IMR-90 (cell line): ENCODE results near the gene ARHGDIA. TPM values are rescaled to one million over a fixed set of nuclear protein-coding genes. Genes with fewer than 3 reads are reported as not detected.

Experiments
- FOS ChIP-seq: fragments of 150-350 bp; IDR thresholded peaks from 2 replicates; pipeline ENCODE4 v1.6.1; 2016; ENCODE audit warnings: low read depth, low read length
- NFE2L2 ChIP-seq: fragments of 150-350 bp; IDR thresholded peaks from 2 replicates; pipeline ENCODE4 v1.6.1; 2016; ENCODE audit warnings: low read depth, mild to moderate bottlenecking, low read length
- RFX5 ChIP-seq: IDR thresholded peaks from 2 replicates; pipeline ENCODE4 v1.8.0; 2012; ENCODE audit warnings: low read depth, mild to moderate bottlenecking, low read length, moderate library complexity
- polyA plus RNA-seq, 3 experiments: library from polyadenylated mRNA; depleted of rRNA; stranded (reverse); fragments of >200 nt; gene quantifications; 2 replicates each; pipeline ENCODE4 v1.2.3, GENCODE V29; 2012; ENCODE audit warnings: low replicate concordance in 1 of 3
- total RNA-seq: library from RNA; depleted of rRNA; stranded (reverse); fragments of >200 nt; gene quantifications from 2 replicates; pipeline ENCODE4 v1.2.3, GENCODE V29; 2012

ARHGDIA gene
- total and polyA plus RNA-seq, 2 of the 4 experiments (the other 2 are of a cell fraction), result 62.7 to 362 TPM

DNA sequence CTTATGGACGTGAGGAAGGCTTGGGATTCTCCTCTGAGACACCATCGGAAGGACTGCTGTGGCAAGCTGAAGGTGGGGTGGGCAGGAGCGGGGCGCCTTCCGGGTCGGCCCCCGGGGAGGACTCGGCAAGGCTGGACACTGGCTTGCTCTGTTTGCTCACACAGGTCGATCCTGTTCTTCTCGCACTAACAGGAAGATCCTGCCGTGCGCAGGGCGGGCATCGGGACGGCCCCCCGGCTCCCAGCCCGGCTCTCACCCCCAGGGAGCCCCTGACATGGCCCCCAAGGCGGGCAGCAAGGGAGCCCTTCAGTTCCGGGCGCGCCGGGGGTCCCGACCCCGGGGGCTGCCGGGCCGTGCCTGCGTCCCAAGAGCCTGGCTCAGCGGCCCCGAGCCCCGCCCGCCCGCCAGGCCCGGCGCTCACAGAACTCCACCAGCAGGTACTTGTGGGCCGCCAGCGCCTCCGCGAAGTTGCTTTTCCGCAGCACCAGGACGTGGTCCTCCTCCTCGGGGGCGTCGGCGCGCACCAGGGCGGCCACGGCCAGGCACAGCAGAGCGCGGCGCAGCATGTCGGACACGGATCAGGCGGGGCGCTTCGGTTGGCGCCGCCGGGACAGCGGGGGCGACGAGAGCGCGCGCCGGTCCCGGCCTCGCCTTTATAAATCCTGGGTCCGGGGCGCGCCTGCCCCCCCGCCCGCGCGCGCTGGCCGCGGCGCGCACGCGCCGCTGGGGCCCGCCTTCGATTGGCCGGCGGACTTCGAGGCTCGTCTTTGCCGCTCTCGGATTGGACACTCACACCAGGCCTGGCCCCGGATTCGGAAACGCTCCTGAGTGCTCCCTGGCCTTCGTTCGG, 11.0 kb downstream of the ARHGDIA start, which contains the start of gene P4HB (continued):
- no peak for TF ChIP-seq RFX5
- TF ChIP-seq FOS, result no peak
- no peak for TF ChIP-seq NFE2L2
